ENCODE measurements around the gene MUC6.

DNA sequence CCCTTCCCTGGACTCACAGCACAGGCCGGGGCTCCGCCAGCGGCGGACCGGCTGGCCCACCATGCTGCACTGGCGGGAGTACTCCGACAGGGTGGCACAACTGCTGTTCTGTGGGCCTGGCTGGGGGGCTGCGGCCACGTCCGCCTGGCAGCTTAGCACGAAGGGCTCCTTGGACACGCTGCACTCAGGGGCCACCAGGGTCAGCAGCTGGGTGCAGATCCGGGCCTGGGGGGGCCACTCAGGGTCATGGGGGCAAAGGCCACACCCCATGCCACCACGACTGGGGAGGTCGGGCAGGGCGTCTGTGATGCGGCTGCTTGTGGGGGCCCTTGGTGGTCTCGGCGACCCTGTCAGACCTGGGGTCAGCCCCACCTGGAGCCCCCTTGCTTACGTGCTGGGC, 6.0 kb downstream of the MUC6 start:
- TF ChIP-seq ZNF8 (CRISPR knock-in tag; IDR thresholded peaks at IDR 0.05) = no peak
- TF ChIP-seq OSR1 (CRISPR knock-in tag; IDR thresholded peaks at IDR 0.05) = no peak
- TF ChIP-seq RARB (CRISPR knock-in tag; IDR thresholded peaks at IDR 0.05) = no peak
- TF ChIP-seq ZC3H10 (CRISPR knock-in tag; IDR thresholded peaks at IDR 0.05) = no peak
- TF ChIP-seq ZNF565 (CRISPR knock-in tag; conservative IDR thresholded peaks at IDR 0.05; ENCODE audit: low read depth) = no peak
- TF ChIP-seq PPARA (CRISPR knock-in tag; IDR thresholded peaks at IDR 0.05; ENCODE audit: borderline replicate concordance) = no peak
- no peak for TF ChIP-seq PATZ1 (CRISPR knock-in tag; IDR thresholded peaks at IDR 0.05; ENCODE audit: borderline replicate concordance)
- TF ChIP-seq CSDC2 (CRISPR knock-in tag; IDR thresholded peaks at IDR 0.05) = no peak
- no peak for TF ChIP-seq ZFP3 (CRISPR knock-in tag; IDR thresholded peaks at IDR 0.05)
- no peak for TF ChIP-seq TSHZ2 (CRISPR knock-in tag; IDR thresholded peaks at IDR 0.05)

Measured in SK-N-SH treated with all-trans-retinoic acid at 6 μM for 48 hours (cell line).